Measurements from ENCODE around the gene HMGCR. TPM values are rescaled to one million over a fixed set of nuclear protein-coding genes. Genes with fewer than 3 reads are reported as not detected.

The HMGCR gene
- total RNA-seq, 1 donor = 144 TPM

GRCh38 chr5:75363726-75364495, 26.9 kb downstream of the HMGCR start:
- Histone ChIP-seq H4K20me1 (ENCODE audit: insufficient read depth, low read length) (no peaks in the 10 kb centered on the region), H3K4me1 (ENCODE audit: insufficient read depth, low read length) (peaks cover 7% of the 10 kb centered on the region), H3K79me2 (ENCODE audit: insufficient read depth, low read length) (no peaks in the 10 kb centered on the region), H3K9me3 (ENCODE audit: low read depth, low read length) (no peaks in the 10 kb centered on the region), H2AFZ (ENCODE audit: low read length) (no peak overlapping the region), H3K27ac (ENCODE audit: low read depth, low read length) (no peak overlapping the region), H3K4me2 (ENCODE audit: insufficient read depth, low read length) (no peak overlapping the region), H3K27me3 (ENCODE audit: insufficient read depth, low read length) (no peaks in the 10 kb centered on the region), H3K36me3 (ENCODE audit: insufficient read depth, low read length) (peaks cover 33% of the 10 kb centered on the region), H3K4me3 (ENCODE audit: insufficient read depth, low read length) (no peak overlapping the region)
- TF ChIP-seq CTCF (IDR thresholded peaks at IDR 0.05; ENCODE audit: extremely low read depth, low read depth, low read length) = no peak
- no peak for DNase-seq (ENCODE audit: insufficient read length, low spot score, missing footprints)

GRCh38 chr5:75364571-75365280, 27.7 kb downstream of the HMGCR start:
- no peak overlapping the region for H3K4me3 ChIP-seq (ENCODE audit: insufficient read depth, low read length)
- H3K79me2 ChIP-seq (ENCODE audit: insufficient read depth, low read length) = no peaks in the 10 kb centered on the region
- no peaks in the 10 kb centered on the region for H3K27me3 ChIP-seq (ENCODE audit: insufficient read depth, low read length)
- DNase-seq (ENCODE audit: insufficient read length, low spot score, missing footprints) = no peak
- no peak overlapping the region for H3K4me2 ChIP-seq (ENCODE audit: insufficient read depth, low read length)
- H2AFZ ChIP-seq (ENCODE audit: low read length) = no peak overlapping the region
- peaks cover 25% of the 10 kb centered on the region for H3K36me3 ChIP-seq (ENCODE audit: insufficient read depth, low read length)
- H3K27ac ChIP-seq (ENCODE audit: low read depth, low read length) = no peak overlapping the region
- TF ChIP-seq CTCF (IDR thresholded peaks at IDR 0.05; ENCODE audit: extremely low read depth, low read depth, low read length) = no peak
- peaks cover 7% of the 10 kb centered on the region for H3K4me1 ChIP-seq (ENCODE audit: insufficient read depth, low read length)
- H4K20me1 ChIP-seq (ENCODE audit: insufficient read depth, low read length) = no peaks in the 10 kb centered on the region
- no peaks in the 10 kb centered on the region for H3K9me3 ChIP-seq (ENCODE audit: low read depth, low read length)

- Histone ChIP-seq H4K20me1 (ENCODE audit: insufficient read depth, low read length) (no peaks in the 10 kb centered on the region), H3K27me3 (ENCODE audit: insufficient read depth, low read length) (no peaks in the 10 kb centered on the region), H3K4me2 (ENCODE audit: insufficient read depth, low read length) (no peak overlapping the region), H3K4me3 (ENCODE audit: insufficient read depth, low read length) (no peak overlapping the region), H3K36me3 (ENCODE audit: insufficient read depth, low read length) (peaks cover 15% of the 10 kb centered on the region), H3K4me1 (ENCODE audit: insufficient read depth, low read length) (peaks cover 7% of the 10 kb centered on the region), H3K27ac (ENCODE audit: low read depth, low read length) (no peak overlapping the region), H3K79me2 (ENCODE audit: insufficient read depth, low read length) (no peaks in the 10 kb centered on the region), H2AFZ (ENCODE audit: low read length) (no peak overlapping the region), H3K9me3 (ENCODE audit: low read depth, low read length) (no peaks in the 10 kb centered on the region)
- no peak for TF ChIP-seq CTCF (IDR thresholded peaks at IDR 0.05; ENCODE audit: extremely low read depth, low read depth, low read length)
- no peak for DNase-seq (ENCODE audit: insufficient read length, low spot score, missing footprints)
Measured at GRCh38 chr5:75365740-75366139, 28.7 kb downstream of the HMGCR start.

- no peak for TF ChIP-seq CTCF (IDR thresholded peaks at IDR 0.05; ENCODE audit: extremely low read depth, low read depth, low read length)
- Histone ChIP-seq H3K79me2 (ENCODE audit: insufficient read depth, low read length) (no peaks in the 10 kb centered on the region), H3K27ac (ENCODE audit: low read depth, low read length) (peak overlapping the region; percentile 19), H2AFZ (ENCODE audit: low read length) (no peak overlapping the region), H3K4me1 (ENCODE audit: insufficient read depth, low read length) (peaks cover 7% of the 10 kb centered on the region), H3K4me2 (ENCODE audit: insufficient read depth, low read length) (no peak overlapping the region), H3K9me3 (ENCODE audit: low read depth, low read length) (no peaks in the 10 kb centered on the region), H4K20me1 (ENCODE audit: insufficient read depth, low read length) (no peaks in the 10 kb centered on the region), H3K27me3 (ENCODE audit: insufficient read depth, low read length) (no peaks in the 10 kb centered on the region), H3K4me3 (ENCODE audit: insufficient read depth, low read length) (no peak overlapping the region), H3K36me3 (ENCODE audit: insufficient read depth, low read length) (peaks cover 7% of the 10 kb centered on the region)
- no peak for DNase-seq (ENCODE audit: insufficient read length, low spot score, missing footprints)
Measured at GRCh38 chr5:75366787-75367186, 29.8 kb downstream of the HMGCR start.

Data from osteoblast (primary cell).